ENCODE results near the gene LALBA.
"Not testable (repeated sequence)": the region's sequence is repeated elsewhere in the genome, so short reads cannot be mapped to it uniquely, and the experiment has no call there.

Gene LALBA

DNA sequence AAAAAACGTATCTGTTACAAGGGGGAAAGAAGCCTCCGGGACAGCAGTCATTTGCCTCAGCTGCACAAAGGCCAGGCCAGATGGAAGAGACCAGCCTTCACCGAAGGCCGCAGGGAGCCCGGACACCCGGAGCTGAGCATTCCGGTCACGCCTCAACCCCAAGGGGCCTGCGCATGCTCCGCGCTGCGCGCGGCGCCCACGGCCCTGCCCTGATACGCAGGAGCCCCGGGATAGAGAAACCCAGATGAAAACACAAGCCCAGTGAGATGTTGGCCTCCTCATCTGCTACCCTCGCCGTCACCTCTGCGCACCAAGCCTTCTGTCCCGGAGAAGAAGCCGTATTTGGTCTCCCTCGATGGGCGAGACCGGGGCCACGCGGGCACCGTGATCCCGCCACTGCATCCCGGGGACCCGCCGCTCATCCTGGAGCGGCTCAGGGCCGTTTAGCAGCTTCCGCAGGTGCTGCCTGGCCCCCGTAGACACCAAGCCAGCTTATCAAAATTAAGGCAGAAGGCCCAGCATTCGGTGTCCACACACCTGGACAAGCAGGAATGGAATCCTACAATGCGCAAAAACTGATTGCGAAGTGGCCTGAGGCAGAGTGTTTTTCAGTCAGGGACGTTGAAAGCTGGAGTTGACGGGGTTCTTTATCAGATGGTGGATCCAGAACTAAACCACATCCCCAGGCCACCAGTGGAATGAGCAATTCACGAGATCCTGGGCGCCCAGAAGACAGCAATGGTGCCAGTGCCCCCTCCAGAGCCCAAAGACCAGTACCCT, 41.8 kb downstream of the LALBA start:
- no peak for DNase-seq

DNA sequence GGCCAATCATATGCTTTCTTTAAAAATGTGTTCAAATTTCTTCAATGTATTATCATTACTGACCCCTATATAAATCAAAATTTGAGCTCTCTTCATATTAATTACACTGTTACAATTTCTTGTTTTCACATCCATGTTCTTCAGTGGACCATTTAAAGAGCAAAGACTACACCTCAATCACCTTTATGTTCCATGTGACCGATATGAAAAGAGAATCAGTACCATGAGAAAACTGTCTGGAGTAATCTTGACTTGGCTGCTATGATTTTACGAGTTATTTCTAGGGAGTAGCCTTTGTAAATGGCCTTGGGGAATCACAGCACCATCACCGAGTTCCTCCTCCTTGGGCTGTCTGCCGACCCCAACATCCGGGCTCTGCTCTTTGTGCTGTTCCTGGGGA, 44.5 kb downstream of the LALBA start, which contains the start of gene OR8S1:
Gene OR8S1, plus strand, starts transcription at position 301 of the 400 bp plus-strand sequence. Its CDS starts 0 bp downstream, at position 301.
- DNase-seq: no peak

DNA sequence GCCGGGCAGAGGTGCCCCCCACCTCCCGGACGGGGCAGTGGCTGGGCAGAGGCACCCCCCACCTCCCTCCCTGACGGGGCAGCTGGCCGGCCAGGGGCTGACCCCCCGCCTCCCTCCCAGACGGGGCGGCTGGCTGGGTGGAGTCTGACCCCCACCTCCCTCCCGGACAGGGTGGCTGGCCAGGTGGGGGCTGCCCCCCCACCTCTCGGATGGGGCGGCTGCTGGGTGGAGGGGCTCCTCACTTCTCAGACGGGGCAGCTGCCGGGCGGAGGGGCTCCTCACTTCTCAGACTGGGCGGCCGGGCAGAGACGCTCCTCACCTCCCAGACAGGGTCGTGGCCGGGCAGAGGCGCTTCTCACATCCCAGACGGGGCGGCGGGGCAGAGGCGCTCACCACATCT, 49.5 kb downstream of the LALBA start:
- not testable (repeated sequence) for DNase-seq
